SK-N-DZ (cell line): ENCODE results near the gene FOXL2. TPM values are rescaled to one million over a fixed set of nuclear protein-coding genes. Genes with fewer than 3 reads are reported as not detected.

Source experiments
- DNase-seq: peaks from one replicate; pipeline ENCODE4 v3.0.0-alpha.2; 2015; ENCODE audit warnings: low spot score
- polyA plus RNA-seq, 2 experiments: library from polyadenylated mRNA; depleted of rRNA; stranded (reverse); fragments of >200 nt; gene quantifications; 2 replicates each; pipeline ENCODE4 v1.2.3, GENCODE V29; 2014

Gene FOXL2
- not detected in 2 replicates for polyA plus RNA-seq (2014; cell fraction: cytosol; rRNA removed)
- polyA plus RNA-seq (2014; cell fraction: nucleus; rRNA removed): not detected in 2 replicates

DNA sequence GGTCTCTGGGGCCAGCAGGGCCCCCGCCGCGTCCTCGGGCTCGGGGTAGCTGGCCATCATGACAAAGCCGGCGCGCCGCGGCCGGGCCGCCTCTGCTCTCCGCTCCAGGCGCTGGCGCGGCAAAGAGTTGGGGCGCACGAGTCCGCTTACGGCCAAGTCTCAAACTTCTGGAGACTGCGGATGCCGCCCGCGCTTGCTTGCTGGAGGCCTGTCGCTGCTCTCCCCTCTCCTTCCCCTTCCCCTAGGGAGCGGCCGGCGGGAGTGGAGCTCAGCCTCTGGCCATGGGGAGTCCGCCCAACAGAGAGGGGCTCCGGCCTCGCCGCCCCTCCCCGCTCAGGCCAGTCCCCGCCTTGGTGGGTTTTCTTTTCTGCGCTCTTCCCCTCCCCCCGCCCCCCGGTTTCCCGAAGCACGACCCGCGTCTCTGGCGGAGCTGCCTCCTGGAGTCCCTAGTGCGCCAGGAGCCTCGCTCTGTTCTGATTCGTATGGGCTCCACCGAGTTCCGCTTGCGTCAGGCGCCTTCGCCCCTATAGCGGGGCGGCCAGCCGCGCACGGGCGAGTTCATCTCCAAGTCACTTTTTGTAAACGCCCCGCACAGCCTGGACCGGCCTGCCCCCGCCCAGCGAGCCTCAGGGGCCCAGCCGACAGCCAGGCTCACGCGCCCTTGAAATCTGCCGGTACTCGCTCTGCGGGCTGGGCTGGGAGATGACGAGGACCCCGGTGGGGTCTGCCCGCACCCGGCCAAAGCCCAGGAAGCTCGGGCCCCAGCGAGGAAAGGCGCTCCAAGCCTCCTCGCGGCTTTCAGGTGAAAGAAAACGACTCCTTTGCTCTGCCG, at the start of gene FOXL2, which contains the start of gene FOXL2NB:
Gene FOXL2 (minus strand): TSS at position 475 of the 832 bp plus-strand sequence. CDS start 415 bp downstream, at position 60.
Gene FOXL2NB (plus strand): TSS at position 555 of the 832 bp plus-strand sequence. CDS start 148 bp downstream, at position 703.
- no peak for DNase-seq

DNA sequence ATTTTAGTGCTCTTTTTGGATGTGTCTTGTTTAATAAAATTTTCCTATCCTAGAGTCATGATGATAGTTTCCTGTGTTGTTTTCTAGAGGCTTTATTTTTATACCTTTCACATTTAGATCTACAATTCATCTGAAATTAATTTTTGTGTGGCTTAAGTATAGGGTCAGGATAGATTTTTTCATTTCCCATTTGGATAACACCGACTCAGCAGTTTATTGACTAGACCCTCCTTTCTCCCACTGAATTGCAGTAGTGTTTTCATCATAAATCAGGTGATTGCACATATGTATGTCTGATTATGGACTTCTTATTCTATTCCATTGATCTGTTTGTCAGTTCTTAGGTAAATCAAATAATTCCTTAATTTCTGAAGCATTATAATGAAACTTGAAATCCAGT, 48.8 kb upstream of the FOXL2 start:
- no peak for DNase-seq

GRCh38 chr3:138987181-138987580, 40.2 kb upstream of the FOXL2 start:
- no peak for DNase-seq

- DNase-seq: no peak
Measured at GRCh38 chr3:138985932-138986331, 39.0 kb upstream of the FOXL2 start.

- DNase-seq: no peak
Measured at GRCh38 chr3:138984816-138985215, 37.9 kb upstream of the FOXL2 start.

GRCh38 chr3:138976047-138976446, 29.1 kb upstream of the FOXL2 start:
- DNase-seq: no peak

GRCh38 chr3:138975351-138975750, 28.4 kb upstream of the FOXL2 start:
- DNase-seq: no peak

DNA sequence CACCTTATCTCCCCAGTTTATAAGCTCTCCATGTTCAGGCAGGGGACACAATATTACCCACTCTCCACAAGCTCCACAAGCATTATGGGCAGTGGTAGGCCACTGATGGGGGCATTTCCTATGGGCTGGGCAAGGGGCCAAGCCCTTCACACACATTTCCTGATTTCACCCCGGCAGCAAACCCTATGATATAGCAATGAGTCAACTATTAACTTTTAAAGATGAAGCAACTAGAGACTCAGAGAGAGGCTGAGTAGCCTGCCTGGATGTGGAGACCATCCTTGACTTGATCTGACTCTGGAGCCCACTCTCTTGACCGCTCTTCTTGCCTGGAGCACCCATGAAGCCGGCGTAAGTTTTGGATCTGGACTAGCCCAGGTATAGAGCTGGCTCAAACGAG, 27.5 kb upstream of the FOXL2 start:
- DNase-seq: no peak

DNA sequence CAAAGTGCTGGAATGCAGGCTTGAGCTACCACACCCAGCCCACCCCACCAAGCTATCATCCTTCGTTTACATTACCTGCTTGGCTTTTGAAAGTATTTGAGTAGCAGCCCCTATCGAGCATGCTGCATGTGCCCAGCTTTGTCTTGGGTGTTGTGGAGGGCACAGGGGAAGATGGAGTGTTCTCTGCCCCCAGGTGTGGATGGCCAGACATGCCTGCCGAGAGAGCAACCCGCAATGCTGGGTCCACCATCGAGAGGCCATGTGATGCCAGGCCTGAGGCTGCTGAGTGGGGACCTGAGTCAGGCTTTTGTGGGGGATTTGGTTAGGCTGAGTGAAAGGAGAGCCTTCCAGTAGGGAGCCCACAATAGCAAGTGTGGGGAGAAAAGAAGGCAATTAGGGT, 26.0 kb upstream of the FOXL2 start:
- no peak for DNase-seq

DNA sequence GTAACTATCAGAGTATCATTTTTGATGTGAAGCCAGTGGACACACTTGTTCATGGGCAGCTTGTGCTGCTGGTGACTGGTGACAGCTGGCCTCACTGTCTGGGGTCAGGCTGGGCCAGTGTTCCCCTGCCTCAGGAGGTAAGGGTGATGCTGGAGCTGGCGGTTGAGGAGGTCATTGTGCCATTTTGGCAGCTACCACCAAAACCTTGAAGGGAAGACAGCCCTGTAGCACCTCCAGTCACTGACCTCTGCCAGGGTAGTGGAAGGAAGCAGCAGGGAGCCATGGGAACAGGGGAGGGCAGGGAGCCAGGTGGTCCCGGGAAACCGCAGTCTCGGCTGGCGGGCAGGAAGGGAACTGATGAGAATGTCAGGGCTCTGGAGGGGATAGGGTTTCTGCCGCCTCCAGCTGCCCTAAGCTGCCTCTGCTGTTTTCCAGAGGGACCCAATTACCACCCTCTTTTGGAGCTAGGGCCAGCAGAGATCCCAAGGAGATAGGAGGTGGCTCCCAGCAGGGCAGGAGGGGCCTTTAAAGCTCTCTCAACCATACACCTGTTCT, 24.9 kb upstream of the FOXL2 start:
- no peak for DNase-seq

DNA sequence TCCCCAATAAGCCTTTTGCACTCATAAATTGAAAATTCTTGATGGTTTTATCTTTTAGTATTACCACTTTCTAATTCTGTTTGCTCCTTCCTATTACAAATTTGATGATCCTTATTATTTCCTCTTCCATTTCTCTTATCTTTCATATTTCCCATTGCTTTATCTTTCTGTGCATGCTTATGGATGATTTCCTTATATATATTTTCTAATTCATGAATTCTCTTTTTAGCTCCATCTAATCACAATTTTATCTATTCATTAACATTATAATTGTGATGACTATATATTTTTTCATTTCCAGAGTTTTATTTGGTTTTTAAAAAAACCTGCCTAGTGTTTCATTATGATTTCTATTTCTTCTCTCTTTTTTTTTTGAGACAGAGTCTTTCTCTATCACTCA, 18.0 kb upstream of the FOXL2 start:
- DNase-seq: no peak

DNA sequence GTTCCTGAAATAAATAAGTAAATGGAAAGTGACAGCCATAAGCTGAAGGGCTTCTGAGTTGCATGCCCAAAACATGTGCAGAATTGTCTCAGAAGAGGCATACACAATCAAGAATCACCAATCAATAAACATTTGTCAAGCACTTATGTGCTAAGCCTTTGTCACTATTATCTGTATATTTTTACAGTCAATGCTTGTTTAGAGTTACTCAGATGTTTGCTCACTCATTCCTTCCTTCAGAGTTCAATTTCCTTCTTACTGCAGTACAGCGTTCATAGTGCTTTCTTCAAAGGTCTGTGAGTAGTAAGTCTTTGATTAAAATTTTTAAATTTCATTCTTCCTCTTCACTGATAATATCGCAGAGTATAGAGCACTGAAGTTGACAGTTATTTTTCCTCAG, 17.3 kb upstream of the FOXL2 start:
- DNase-seq: no peak

DNA sequence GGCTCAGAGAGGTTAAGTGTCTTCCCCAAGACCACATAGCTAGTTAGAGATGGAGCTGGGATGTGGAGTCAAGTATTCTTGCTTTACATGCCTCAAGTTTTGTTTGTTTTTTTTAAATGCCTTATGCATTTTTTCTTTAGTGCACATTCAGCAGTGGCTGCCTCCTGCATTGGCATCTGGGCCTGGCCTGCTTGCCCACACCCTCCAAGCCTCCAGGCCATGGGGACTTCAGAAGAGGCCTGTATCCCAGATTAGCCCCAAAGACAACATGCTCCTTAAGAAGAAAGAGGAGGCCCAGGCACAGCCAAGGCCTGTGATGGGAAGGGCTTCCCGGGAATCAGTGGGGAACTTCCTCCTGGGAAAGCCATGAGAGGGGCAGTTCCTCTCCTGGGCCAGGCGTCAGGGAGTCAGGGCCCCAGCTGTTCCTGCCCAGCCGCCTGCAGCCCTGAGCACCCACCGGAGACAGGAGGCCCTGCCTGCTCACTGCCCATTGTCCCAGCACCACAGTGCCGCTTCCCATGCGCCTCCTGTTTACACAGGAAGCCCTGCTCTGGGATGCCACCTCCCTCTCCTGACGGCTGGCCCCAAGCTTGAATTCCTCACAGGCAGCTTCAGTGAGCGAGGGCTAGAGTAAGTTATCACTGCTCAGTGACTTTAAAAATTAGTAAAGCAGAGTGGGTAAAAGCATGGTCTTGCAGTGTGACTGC, 16.1 kb upstream of the FOXL2 start:
- DNase-seq: no peak

DNA sequence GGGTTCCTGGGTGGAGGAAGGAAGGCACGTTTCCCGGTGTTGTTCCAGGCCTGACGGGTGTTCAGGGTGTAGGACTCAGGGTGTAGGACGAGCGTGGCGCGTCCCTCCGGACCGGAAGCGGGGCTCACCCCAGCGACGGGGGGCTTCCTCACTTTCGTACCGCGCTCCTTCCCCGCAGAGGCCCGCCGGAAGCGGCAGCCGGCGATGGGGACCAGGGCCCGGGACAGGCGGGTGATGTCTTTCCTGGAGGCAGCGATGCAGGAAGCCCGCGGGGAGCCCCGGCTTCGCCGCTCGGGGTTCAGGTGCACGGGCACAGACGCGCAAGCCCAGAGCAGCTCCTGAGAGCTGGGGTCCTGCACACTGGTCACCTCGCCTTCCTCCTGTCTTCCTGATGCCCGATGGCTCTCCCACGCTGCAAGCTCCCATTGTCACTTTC, 13.5 kb upstream of the FOXL2 start:
- no peak for DNase-seq

- no peak for DNase-seq
Measured at GRCh38 chr3:138950701-138951100, 3.8 kb upstream of the FOXL2 start.

GRCh38 chr3:138950006-138950644, 3.2 kb upstream of the FOXL2 start:
- DNase-seq: no peak

DNA sequence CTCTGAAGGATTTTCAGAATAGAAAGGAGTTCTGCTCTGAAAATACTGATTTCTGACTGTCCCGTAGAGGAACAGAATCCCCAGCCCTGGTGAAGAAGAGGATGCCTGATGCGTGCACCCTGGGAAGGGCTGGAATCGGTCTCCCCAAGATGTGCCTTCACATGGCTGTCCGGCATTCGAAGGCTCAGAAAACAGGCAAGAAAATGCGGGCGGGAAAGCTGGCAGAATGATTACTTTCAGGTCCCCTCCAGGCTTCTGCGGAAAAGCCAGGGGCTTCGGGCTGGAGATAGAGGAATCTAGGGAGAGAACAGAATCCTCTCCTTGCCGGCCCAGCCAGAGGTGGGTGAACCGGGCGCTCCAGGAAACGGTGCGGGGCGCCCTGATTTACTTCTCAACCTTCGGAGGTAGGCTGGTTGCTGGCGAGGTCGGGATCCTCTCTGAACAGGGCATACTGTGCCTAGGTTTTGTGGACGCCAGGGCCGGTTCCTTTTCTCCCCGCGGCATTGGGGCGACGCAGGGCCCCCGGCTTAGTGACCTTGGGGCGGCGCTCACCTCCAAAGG, 2.6 kb upstream of the FOXL2 start:
- DNase-seq: no peak

GRCh38 chr3:138949002-138949418, 2.1 kb upstream of the FOXL2 start:
- no peak for DNase-seq

DNA sequence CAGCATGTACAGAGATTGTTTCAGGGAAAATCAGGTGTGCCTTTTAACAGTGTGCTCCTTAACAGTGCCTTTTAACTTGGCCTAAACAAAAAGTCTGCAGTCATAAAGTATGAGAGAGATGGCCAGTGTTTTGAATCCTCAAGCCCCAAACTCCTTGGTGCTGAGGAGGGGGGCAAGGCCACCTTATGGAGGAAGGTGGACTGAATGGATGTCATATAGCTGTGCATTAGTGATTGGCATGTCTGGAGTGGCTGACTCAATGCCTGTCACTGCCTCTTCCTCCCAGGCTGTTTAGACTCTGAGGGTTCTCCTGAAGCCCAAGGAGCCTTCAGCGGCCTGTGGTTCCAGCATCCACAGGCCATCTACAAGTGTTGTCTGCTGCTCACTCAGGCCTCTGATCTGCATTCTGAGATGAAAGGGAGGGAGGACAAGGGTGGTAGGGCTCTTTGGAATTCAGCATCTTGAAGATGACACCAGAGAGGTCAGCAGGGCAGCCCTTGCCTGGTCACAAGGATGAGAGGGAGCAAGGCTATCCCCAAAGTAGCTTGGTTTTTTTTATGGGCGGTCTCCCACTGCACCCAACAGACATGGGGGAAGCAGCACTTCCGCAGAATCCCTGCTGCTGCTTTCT, 1.5 kb upstream of the FOXL2 start:
- DNase-seq: no peak

- DNase-seq: no peak
Measured at GRCh38 chr3:138947495-138948121, 671 bp upstream of the FOXL2 start.
